ENCODE measurements around the gene TINAGL1. TPM values are rescaled to one million over a fixed set of nuclear protein-coding genes. Genes with fewer than 3 reads are reported as not detected.

Gene TINAGL1
- total RNA-seq, 1 donor from 2014 or later, result 371 TPM

DNA sequence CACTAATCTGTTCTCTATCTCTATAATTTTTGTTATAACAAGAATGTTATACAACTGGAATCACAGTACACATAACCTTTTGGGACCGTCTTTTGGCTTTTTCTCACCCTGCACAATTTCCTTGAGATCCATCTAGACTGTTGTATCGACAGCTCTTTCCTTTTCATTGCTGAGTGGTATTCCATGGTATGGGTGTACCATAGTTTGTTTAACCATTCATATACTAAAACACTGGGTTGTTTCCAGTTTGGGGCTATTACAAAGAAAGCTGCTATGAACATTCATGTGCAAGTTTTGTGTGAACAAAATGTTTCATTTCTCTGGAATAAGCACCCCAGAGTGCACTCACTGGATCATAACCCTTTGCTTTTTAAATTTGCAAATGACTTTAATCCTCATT, 25.8 kb downstream of the TINAGL1 start:
- no peak for DNase-seq (ENCODE audit: low spot score)

DNA sequence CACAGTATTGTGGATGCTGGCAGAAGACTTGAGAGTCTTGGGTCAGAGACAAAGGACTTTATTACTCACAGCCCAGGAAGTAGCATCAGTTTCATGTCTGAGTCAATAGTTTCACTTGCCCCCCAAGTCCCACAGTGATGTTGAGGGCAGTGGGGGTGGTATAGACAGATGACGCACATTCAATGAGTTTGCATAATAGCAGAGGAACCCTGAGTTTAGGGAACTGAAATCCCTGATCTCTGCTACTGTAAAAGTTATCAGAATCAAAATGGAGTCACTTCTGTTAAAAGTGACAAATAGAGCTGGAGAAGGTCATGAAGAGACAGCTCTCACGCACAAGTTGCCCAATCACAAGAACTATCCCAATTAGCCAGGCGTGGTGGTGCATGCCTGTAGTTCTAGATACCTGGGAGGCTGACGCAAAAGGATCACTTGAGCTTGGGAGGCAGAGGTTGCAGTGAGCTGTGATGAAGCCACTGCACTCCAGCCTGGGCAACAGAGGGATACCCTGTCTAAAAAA, 29.7 kb downstream of the TINAGL1 start:
- DNase-seq (ENCODE audit: low spot score), result no peak

DNA sequence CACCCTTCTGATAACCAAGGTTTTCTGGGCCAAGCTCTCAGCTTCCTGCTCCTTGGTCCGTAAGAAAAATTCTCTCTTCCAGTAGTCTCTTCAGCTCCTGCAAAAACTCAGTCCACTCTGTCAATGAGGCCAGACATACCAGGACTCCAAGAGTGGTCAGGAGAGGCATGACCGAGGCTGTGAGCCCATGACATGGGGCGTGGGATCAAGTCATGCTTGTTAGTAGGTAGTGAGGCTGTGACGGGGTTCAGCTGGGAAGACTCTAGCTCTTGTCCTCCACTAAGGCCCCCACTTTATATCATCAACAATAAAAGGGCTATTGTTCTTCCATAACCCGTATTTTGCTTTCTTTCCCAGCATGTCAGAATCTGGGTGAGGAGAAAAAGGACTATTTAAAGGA, 31.0 kb downstream of the TINAGL1 start:
- no peak for DNase-seq (ENCODE audit: low spot score)

DNA sequence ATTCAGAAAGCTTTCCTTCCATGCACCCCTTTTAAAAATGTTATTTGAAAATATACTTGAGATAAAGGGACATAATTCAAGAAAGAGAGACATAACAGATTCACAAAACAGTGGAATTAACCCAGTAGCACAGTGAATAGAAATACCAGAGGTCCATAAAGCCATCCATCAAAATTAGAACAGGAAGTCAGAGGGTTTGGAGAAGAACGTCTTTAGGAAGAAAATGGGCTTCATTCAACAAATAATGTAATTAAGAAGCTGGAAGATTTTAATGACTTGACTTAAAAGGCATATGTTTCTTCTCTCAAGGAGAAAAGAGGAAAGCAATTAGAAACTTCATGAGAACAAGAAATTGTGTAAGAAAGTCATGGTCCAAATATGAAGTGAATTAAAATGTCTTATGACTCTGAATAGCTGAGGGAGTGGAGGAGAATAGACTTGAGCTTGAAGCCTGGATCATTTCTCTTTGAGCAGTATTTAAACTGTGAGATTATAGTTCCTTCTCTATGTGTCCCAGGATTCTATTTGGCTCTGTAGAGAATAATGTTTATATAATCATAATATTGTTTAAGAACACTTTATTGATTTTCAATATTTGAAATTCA, 33.3 kb downstream of the TINAGL1 start:
- DNase-seq (ENCODE audit: low spot score), result no peak

DNA sequence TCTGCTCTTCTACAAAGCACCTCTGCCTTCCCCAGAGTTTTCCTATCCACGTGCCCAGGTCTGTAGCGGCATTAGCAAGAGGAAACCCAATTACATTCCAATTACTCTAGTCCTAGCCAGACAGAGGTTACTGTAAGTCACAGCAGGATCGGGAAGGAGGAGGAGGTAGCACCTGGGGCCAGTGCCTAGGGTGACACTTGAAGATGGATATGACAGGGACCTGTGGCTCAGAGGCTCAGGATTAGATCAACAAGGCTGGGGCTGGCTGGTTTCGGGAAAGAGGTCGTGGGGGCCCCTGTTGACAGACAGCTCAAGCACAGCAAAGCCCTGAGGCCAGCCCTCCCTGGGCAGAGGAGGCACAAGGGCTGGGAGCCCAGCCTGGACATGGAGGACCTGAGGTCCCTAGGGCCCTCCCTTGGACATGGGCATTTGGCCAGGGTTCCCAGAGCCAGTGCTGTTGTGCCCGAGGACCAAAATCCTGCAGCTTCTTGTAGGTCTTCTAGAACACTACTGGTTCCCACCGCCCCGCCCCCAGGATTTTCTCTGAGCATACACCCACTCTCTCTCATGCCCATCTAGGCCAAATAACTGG, 38.2 kb downstream of the TINAGL1 start:
- DNase-seq (ENCODE audit: low spot score), result no peak

DNA sequence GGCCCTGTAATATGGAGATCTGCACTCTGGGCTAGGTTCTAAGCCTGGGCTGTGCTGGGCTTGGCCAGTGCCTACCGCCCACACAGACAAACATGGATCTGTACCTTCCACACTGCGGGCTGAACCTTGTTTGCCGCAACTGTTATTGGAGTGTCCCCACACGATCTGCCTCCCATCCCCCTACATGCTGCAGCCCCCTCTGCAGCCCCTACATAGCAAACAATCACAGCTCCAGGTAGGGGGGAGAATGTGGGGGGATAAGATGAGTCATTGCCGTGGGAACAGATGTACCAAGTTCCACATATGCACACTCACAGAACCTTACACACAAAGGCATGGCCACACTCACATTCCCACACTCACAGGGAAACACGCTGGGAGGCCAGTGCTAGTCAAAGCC, 39.1 kb downstream of the TINAGL1 start:
- DNase-seq (ENCODE audit: low spot score), result no peak

DNA sequence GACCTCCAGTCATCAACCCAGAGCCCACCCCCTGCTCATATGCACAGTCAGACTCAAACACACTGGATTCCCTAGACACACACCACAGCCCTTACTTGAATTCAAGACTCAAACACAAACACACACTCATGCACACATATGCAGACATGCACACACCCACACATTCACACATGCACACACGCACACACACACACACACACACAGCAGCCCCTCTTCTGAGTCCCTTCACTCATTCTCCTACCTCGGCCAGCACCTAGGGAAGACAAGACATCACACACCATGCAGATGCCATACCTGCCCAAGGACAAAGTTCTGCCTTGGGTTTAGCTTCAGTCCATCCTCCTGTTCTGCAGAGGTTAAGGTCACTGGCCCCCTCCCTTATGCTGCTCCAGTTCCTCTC, 39.6 kb downstream of the TINAGL1 start:
- DNase-seq (ENCODE audit: low spot score), result no peak

DNA sequence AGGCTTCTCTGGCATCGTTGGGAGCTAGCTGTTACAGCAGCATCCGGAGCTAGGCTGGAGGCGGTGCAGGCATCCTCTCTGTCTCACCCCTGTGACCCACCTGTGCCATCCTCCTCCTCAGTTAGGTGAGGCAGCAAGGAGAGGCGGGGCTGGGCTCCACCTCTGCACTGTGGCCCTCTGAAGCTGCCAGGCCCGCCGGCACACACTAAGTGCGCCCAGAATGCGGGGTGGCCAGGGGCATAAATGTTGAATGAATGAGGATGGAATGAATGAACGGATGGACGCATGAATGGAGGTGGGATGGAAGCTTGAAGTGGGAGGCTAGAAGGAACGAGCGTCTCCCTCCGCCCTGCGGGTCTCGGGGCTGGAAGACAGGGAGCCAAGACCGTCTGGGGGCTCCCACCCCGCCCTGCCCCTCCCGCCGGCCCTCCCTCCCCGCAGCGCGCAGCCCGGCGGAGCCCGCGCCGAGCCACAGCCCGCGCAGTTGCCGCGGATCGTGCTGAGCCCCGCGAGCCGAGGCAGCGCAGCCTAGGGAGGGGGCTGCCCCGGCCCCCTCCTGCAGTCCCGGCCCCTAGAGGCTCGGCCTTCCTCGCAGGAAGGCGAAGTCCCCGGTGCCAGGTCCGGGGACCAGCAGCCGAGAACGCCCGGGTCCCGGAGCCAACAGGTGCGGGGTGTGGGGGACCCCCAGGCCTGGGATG, 41.1 kb downstream of the TINAGL1 start, which contains the start of gene HCRTR1:
HCRTR1 (plus strand) TSS at position 472 of the 698 bp plus-strand sequence. CDS start 1,504 bp downstream, outside the sequence.
- no peak for DNase-seq (ENCODE audit: low spot score)

DNA sequence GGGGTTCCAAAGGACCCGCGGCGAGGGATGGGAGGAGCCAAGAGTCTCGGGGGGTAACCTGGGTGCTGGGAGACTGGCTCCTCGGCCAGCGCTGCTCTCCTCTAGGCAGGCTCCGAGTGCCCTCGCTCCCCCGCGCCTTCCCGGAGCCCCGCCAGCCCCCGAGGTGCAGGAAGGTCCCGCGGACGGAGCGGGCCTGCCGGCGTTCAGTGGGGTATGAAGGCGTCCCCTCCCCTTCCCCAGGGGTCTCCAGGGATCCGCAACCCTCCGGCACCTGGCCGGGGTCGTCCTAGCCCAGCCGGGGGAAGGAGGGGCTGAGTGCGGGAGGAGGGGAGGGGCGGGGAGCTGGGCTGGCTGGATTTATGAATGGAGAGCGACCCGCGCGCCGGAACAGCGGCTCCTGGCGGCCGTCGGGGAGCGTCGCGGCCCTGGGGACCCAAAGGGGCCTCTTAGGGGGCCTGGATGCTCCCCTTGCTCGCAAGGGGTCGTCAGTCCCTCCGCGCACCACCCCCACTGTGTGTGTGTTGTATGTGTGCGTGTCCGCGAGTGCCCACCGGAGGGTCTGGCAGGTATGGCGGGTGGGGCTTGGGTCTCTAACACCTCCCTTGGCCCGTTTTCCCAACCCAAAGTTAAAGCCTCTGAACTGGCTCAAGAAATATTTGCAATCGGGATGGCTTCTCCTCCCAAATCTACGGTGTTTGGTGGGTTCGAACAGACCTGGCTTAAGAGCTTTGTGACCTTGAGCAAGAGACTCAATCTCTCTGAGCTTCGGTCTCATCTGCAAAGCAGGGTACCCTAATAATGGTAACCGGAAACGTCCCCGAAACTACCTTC, 41.8 kb downstream of the TINAGL1 start:
- no peak for DNase-seq (ENCODE audit: low spot score)

DNA sequence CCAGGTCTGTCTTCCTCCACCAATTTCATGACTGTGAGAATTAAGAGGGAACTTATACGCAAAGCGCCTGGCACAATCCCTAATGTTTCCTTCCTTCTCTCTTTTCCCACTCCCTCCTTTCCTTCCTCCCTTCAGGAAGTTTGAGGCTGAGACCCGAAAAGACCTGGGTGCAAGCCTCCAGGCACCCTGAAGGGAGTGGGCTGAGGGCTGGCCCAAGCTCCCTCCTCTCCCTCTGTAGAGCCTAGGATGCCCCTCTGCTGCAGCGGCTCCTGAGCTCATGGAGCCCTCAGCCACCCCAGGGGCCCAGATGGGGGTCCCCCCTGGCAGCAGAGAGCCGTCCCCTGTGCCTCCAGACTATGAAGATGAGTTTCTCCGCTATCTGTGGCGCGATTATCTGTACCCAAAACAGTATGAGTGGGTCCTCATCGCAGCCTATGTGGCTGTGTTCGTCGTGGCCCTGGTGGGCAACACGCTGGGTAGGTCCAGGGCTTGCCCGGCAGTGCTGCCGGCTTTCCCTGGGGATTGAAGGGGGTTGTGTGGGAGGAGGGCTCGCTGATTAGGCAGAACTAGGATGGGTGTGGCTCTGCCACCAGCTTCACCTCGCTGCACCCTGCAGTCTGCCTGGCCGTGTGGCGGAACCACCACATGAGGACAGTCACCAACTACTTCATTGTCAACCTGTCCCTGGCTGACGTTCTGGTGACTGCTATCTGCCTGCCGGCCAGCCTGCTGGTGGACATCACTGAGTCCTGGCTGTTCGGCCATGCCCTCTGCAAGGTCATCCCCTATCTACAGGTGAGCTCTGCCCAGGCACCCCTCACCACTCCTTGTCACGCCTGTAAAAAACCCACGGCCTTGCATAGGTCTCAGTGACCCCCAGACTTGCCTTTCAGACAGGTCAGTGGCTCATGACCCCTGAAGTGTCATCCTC, 42.9 kb downstream of the TINAGL1 start:
- no peak for DNase-seq (ENCODE audit: low spot score)

DNA sequence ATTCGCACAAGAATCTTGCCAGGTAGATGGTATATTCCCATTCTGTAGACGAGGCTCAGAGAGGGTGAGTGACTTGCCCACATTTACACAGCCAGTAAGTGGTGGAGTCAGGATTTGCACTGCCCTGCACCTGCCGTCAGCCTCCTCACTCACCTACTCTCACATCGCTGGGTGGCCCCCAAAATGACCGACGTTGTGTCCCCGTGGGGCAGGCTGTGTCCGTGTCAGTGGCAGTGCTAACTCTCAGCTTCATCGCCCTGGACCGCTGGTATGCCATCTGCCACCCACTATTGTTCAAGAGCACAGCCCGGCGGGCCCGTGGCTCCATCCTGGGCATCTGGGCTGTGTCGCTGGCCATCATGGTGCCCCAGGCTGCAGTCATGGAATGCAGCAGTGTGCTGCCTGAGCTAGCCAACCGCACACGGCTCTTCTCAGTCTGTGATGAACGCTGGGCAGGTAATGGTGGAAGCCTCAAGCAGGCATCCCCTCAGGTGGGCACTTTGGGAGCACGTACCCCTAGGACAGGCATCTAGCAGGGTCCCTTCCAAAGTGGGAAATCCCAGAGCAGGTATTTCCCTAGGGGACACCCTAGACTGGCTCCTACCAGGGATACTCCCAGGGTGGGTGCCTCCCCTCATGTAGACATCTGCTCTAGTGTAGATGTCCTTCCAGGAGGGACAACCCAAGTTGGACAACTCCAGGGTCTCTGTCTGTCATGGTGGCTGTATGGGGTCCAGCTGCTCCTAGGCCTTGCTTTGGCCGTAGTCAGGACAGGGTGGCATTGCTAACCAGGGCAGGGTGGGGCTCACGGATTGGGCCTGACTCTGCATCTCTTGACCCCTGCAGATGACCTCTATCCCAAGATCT, 44.5 kb downstream of the TINAGL1 start:
- no peak for DNase-seq (ENCODE audit: low spot score)

DNA sequence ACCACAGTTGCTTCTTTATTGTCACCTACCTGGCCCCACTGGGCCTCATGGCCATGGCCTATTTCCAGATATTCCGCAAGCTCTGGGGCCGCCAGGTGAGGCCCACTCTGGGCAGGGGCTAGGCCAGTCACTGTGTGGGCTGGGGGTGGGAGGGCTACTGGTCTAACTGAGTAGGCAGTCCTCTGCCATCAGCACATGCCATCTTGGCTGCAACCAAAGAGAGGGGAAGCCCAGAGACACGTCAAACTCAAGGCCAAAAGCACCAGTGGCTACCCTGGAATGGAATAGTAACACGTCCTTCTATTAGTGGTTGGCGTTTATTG, 45.1 kb downstream of the TINAGL1 start:
- no peak for DNase-seq (ENCODE audit: low spot score)

DNA sequence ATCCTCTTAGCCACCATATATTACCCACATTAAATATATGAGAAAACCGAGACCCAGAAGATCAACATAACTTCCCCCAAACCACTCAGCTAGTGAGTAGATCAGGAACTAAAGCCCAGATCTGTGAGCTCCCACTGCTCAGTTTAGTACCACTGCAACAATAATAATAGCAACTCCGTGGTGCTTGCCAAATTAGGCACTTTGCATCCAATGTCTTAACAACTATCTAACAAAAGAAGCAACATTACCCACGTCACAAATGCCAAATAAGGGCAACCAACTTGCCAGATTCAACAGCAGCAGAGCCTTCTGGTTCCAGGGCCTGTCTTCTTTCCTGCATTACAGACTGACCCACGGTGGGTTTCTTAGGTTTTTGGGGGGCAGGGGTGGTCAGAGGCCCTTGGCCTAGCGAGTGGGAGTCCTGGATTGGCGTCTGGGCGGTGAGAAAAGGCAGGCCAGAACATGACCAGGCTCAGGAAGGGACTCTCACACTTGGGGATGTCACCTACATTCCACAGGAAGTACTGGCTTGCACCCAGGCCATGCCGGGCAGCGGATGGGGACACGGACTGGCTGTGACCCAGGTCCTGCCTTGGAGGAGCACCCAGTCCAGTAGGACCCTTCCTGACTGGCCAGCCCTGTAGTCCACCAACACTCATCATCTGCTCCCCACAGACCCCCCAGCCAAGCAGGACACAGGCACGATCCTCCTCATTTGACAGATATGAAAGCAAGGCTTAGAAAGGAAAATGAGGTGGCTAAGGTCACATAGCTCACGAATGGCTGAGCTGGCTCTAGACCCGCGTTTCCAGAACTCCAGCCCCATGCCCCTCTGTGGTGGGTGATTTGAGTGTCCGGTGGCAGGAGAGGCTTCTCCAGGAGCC, 45.8 kb downstream of the TINAGL1 start:
- no peak for DNase-seq (ENCODE audit: low spot score)

DNA sequence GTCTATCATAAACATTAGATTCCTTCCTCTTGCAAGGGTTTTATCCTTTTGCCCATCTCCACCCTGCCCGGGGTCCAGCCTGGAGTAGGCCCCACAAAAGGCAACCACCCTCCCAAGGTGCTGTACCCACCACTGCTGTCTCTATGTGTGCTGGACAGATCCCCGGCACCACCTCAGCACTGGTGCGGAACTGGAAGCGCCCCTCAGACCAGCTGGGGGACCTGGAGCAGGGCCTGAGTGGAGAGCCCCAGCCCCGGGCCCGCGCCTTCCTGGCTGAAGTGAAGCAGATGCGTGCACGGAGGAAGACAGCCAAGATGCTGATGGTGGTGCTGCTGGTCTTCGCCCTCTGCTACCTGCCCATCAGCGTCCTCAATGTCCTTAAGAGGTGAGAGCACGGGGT, 47.0 kb downstream of the TINAGL1 start:
- no peak for DNase-seq (ENCODE audit: low spot score)

DNA sequence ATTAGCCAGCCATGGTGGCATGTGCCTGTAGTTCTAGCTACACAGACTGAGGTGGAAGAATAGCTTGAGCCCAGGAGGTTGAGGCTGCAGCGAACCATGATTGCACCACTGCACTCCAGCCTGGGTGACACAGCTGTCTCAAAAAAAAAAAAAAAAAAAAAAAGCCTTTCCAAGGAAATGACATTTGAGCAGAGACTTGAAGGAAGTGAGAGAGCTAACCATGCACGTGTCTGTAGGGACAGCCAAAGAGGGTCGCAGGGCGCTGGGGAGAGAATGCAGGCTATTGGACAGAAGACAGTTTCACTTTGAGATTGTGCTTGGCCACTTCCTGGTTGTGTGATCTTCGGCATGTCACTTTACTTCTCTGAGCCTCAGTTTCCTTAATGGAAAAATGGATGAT, 48.0 kb downstream of the TINAGL1 start:
- no peak for DNase-seq (ENCODE audit: low spot score)

DNA sequence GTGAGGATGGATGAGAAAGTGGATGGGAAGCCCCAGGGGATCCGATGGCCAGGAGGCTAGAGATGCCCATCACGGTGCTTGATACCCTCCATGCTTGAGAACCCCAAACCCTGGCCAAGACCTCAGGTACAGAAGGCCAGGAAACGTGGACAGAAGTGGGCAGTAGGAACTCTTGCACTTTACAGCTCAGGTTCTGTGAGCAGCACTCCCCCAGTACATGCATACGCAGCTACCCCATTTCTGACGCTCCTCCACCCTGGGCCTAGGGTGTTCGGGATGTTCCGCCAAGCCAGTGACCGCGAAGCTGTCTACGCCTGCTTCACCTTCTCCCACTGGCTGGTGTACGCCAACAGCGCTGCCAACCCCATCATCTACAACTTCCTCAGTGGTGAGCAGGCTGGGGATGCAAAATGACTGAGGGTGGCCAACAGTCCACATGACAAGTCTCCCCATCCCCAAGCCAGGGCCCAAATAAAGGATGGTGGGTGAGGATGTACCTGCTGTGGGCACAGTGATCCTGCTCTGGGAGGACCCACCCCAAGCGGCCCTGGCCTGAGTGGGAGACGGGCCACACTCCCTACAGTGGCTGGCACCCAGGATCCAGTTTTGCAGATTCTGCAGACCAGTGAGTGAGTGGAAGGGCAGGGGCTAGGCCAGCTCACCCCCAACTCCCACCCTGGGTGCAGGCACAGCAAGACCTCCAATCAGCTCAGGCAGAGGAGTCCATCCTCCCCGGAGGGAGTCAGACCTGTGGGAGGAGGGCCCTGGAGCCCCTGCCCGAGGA, 48.6 kb downstream of the TINAGL1 start:
- DNase-seq (ENCODE audit: low spot score), result no peak

DNA sequence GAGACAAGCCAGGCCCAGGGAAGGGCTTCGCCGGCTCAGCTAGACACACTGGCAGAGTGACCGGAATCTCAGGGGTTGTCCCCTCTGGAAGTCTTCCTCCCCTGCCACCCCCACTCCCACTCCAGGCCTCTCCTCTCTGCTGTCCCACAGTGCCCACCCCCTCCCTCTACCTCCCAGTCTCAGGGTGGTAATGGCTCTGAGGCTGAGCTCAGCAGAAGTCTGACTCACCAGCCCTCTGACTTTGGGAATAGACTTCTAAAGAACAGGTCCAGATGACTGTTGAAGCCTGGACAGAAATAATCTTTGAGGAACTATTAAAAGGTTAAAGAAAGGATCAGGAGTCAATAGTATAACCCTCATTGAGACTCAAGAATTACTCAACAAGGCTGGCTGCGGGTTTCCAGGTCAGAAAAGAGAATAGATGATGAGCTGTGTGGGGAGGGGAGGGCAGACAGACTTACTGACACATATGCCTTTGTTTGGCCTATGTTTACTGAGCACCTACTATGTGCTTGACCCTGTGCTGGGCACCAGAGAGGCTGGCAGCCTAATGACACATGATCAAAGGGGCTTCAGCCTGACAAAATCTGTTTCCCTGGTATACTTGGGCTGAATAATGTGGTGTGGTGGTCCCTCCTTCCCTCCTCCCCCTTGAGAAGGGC, 49.4 kb downstream of the TINAGL1 start:
- DNase-seq (ENCODE audit: low spot score), result peak; percentile 73

Measured in umbilical cord (tissue), 2 donors.